Stimulated activated CD8-positive, alpha-beta memory T cell treated with anti-CD3 and anti-CD28 coated beads, Interleukin-15, amount 100 ng/mL, for 48 hours (primary cell): ENCODE data around the gene PRG2.
"Not testable (repeated sequence)": the region's sequence is repeated elsewhere in the genome, so short reads cannot be mapped to it uniquely, and the experiment has no call there.

ENCODE experiments used
- DNase-seq, 2 donors: peaks; one replicate each; pipeline ENCODE4 v3.0.0-alpha.2; 2020; ENCODE audit warnings: low read depth in 2 of 2

The PRG2 gene

DNA sequence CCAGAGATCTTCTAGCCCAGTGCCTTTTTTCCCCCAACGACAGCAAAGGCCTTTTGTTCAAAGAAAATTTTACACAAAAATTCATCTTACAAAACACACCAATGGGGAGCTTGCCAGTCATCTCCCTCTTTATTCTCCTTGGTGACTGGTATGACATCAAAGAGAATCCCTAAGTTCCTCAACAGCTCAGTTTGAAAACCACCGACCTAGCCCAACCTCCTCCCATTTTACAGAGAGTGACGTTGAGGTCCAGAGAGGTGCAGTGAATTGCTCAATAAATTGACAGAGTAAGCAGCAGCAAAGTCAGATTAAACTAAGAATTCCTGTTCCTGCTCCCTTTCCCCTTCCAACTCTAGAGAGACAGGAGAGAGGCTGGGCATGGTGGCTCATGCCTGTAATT is 28.7 kb upstream of the PRG2 start:
- DNase-seq = no peak

DNA sequence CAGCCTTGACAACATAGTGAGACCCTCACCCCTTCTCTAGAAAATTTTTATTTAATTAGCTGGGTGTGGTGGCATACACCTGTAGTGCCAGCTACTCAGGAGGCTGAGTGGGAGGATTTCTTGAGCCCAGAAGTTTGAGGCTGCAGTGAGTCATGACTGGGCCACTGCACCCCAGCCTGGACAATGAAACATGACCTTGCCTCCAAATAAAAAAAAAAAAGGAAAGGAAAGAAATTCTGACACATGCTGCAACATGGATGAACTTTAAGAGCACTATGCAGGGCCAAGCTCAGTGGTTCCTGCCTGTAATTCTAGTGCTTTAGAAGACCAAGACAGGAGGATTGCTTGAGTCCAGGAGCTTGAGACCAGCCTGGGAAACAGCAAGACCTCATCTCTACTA is 27.7 kb upstream of the PRG2 start:
- no peak for DNase-seq

GRCh38 chr11:57417056-57417455 is 26.6 kb upstream of the PRG2 start:
- DNase-seq = no peak

DNA sequence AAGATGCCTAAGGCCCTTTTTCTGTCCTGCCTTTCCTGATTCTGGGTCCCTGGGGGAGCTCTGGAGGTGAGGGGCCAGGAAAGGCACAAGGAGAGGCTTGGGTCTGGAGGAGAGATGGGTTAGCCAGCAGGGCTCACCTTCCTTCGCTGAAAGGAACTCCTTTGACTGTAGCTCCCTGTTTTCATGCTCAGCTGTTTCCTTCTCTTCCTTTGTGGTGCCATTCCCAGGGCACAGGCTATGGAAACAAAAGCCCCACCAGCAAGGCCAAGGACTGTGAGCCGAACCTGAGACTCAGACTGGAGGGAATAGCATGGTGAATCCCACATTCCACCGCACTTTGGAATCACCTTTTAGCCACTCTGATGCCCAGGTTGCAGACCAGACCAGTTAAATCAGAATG is 26.0 kb upstream of the PRG2 start:
- no peak for DNase-seq

GRCh38 chr11:57414612-57415212 is 24.3 kb upstream of the PRG2 start:
- no peak for DNase-seq

GRCh38 chr11:57413681-57414080 is 23.2 kb upstream of the PRG2 start:
- DNase-seq = no peak

- DNase-seq = no peak
Measured at GRCh38 chr11:57410287-57410686, 19.8 kb upstream of the PRG2 start.

DNA sequence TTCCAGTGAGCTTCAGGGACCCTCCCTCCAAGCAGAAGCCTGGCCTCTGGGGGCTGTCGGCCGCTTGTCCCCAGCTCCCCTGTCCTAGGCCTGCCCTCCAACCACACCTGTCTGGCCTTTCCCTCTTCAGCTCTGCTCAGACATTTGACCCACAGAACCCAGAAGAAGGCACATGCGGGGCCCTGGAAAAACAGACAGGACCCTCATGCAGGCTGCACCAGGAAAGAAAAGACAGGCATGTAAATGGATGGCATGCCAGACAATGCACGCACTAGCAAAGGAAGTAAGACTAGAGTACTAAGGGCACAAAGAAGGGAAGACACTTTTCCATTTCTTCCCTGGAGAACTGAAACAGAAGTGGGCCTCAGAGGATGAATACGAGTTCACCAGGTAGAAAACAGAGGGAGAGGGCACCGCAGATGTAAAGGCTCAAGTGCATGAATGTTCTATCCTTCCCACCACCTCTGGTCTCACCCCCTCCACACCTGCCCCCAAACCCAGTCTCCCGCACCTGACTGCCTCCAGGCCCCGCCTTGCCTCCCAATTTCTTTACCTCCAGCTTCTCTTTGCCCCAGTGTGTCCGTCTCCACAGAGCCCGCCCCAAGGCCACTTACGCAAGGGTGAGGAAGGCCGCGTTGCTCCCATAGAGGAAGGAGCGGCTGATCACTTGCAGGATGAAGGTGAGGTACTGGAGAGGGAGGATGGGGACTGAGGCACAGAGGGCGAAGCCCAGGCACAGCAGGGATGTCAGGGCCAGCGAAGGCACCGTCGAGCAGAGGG is 19.1 kb upstream of the PRG2 start:
- no peak for DNase-seq

DNA sequence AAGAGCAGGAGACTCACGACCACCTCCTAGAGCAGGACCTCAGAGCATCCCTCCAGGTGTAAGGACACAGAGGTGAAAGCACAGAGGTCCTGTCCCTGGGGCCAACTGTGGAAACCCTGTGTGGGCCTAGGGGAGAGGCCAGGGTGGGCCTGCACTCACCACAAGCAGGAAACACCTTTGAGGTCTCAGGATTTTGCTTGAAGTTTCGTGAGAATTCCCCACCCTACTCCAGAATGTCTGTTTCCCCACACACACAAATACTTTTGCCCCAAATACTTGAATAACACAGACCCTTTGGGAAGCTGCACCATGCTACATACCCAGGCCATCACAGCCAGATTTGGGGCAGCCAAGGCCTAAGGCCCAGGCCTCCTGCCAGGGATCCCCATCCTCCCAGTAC is 18.3 kb upstream of the PRG2 start:
- DNase-seq = no peak

GRCh38 chr11:57407941-57408475 is 17.6 kb upstream of the PRG2 start:
- no peak for DNase-seq

GRCh38 chr11:57407010-57407920 is 16.8 kb upstream of the PRG2 start:
- DNase-seq = no peak

- peak; percentile 37 to 39 for DNase-seq
Measured at GRCh38 chr11:57406337-57406904, 16.0 kb upstream of the PRG2 start.

DNA sequence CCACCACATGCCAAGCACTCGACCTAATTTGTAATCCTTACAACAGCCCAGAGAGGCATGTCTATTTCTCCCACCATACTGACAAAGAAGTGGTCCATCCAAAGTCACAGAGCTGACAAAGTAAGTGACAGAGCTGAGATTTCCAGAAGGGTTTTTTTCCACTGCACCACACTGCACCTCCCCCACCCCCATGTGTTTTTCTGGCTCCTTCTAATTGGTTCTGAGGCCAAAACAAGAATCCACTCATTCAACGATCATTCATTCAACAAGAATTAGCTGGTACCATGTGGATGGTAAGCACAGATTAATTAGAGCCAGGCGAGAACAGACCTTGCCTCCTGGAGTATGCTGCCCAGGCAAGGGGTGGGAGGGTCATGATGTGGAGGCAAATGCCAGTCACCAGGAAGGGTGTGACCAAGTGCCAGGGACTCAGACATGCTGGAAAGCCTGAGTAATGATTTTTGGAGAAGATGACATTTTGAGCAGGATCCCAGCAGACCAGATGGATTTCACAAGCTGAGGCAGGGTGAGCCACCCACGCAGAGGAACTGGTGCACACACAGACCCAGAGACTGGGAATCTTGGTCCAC is 14.9 kb upstream of the PRG2 start:
- no peak for DNase-seq

DNA sequence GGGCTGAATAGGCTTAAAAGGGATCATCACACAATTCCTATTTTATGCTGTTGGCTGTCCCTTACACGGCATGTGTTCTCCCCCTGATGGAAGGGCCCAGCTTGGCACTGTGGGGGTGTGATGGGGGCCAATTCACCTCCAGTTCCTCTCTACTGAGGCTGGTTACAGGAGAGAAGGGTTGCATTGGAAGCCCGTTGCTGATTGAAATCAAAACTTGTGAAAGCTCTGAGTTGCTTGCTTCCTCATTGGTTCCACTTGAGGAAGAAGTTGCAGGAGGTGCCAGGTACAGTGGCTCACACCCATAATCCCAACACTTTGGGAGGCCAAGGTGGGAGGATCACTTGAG is 13.3 kb upstream of the PRG2 start:
- DNase-seq = no peak

- not testable (repeated sequence) for DNase-seq
Measured at GRCh38 chr11:57403003-57403801, 12.8 kb upstream of the PRG2 start.

DNA sequence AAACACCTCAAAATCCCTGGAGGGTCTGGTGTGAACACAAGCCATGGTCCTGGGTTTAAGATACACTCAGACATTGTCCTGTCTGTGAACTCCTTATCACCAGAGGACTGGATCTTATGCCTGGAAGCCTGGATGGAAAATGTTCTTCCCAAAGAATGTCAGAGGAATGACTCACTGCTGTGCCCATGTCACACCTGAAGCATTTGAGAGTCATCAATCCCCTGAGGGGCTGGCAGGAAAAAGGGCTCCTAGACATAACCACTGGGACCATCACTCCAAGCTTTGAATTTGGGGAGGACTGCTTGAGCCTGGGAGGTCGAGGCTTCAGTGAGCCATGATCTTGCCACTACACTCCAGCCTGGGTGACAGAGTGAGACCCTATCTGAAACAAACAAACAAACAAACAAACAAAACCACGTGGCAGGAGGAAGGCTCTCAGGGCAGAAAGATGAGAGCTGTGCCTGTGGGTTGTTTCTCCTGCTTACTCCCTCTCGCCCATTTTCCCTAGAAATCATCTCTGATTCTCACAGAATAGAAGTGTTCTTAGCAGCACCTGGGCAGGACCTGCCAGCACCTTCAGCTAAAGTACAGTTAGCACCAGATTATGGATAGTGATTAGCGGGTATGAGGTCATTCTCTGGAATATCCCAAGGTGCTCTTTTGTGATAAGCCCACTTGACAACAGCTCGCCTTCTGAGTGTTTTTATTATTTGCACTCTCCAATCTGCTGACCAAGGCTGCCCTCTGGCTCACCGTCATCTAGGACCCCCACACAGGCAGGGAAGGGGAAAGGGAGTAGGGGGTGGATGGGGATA is 11.9 kb upstream of the PRG2 start:
- DNase-seq = no peak

GRCh38 chr11:57399972-57400578 is 9.6 kb upstream of the PRG2 start:
- no peak for DNase-seq

- no peak for DNase-seq
Measured at GRCh38 chr11:57399221-57399620, 8.8 kb upstream of the PRG2 start.

GRCh38 chr11:57397394-57397990 is 7.0 kb upstream of the PRG2 start:
- DNase-seq = no peak
